ENCODE measurements around the gene SIRPA. TPM values are rescaled to one million over a fixed set of nuclear protein-coding genes. Genes with fewer than 3 reads are reported as not detected.

The SIRPA gene
- total RNA-seq, 1 experiment from 2014 or later = 6.0 TPM

- H3K18ac ChIP-seq (ENCODE audit: insufficient read length, low read depth, low read length) = no peak overlapping the region
- H2BK15ac ChIP-seq (ENCODE audit: low read depth, low read length) = no peak overlapping the region
- H2AK5ac ChIP-seq (ENCODE audit: insufficient read length, low read length) = no peak overlapping the region
- no peak overlapping the region for H3K4ac ChIP-seq (ENCODE audit: low read depth, low read length)
- no CpG with 5 or more reads among the region's 28 CpGs for WGBS (ENCODE audit: extremely low coverage, insufficient read length, low lambda C conversion rate)
- H3K27ac ChIP-seq (ENCODE audit: insufficient read length, low read depth, low read length) = no peak overlapping the region
- H3K14ac ChIP-seq (ENCODE audit: insufficient read depth, low read length) = no peak overlapping the region
- no peak overlapping the region for H2BK5ac ChIP-seq (ENCODE audit: insufficient read length, low read length)
- no peaks in the 10 kb centered on the region for H4K20me1 ChIP-seq (ENCODE audit: control insufficient read depth, insufficient read depth, insufficient read length)
- H3K79me2 ChIP-seq (ENCODE audit: insufficient read depth, low read length) = no peaks in the 10 kb centered on the region
- H3T11ph ChIP-seq (ENCODE audit: low read length) = no peak overlapping the region
- H3K23ac ChIP-seq (ENCODE audit: insufficient read length, low read depth, low read length) = no peak overlapping the region
- peaks cover 5% of the 10 kb centered on the region; the same call in 1 of the 2 replicates for H3K4me1 ChIP-seq (ENCODE audit: insufficient read depth, low read length)
- no peak overlapping the region for H2BK12ac ChIP-seq (ENCODE audit: insufficient read length, low read depth, low read length)
- H2AFZ ChIP-seq (ENCODE audit: low read length) = peak overlapping the region; percentile 0
- no peak overlapping the region for H4K5ac ChIP-seq (ENCODE audit: insufficient read length, low read depth, low read length)
- Mint-ChIP-seq H3K27me3 (ENCODE audit: low read depth) (peaks cover 30% of the 10 kb centered on the region), H3K27ac (no peak overlapping the region), H3K4me1 (peaks cover 55 to 56% of the 10 kb centered on the region in 2 experiments), H3K36me3 (ENCODE audit: insufficient read depth in 1 of 3, low read depth in 3 of 3) (no peaks in the 10 kb centered on the region; a peak in 1 of 7 replicates), H3K9me3 (no peaks in the 10 kb centered on the region; a peak in 1 of 5 replicates), H3K4me3 (peak overlapping the region; percentile 34 to 64; a peak in 4 of 5 replicates)
- no peak overlapping the region for H3K9ac ChIP-seq (ENCODE audit: extremely low read depth, insufficient read length, low read length)
- H2BK20ac ChIP-seq (ENCODE audit: low read depth, low read length, poor library complexity, severe bottlenecking) = no peak overlapping the region
- H2BK120ac ChIP-seq (ENCODE audit: low read depth, low read length, poor library complexity, severe bottlenecking) = no peak overlapping the region
- no peaks in the 10 kb centered on the region for H3K79me1 ChIP-seq (ENCODE audit: insufficient read depth, low read depth, low read length, poor library complexity, severe bottlenecking)
- no peak overlapping the region for H4K91ac ChIP-seq (ENCODE audit: insufficient read length, low read depth, low read length)
- peak; percentile 87 for DNase-seq
- H3K56ac ChIP-seq (ENCODE audit: insufficient read length, low read depth, low read length) = no peak overlapping the region
- H3K23me2 ChIP-seq (ENCODE audit: insufficient read length, low read depth, low read length, poor library complexity, severe bottlenecking) = peaks cover 3% of the 10 kb centered on the region
- TF ChIP-seq, protein P1, sequence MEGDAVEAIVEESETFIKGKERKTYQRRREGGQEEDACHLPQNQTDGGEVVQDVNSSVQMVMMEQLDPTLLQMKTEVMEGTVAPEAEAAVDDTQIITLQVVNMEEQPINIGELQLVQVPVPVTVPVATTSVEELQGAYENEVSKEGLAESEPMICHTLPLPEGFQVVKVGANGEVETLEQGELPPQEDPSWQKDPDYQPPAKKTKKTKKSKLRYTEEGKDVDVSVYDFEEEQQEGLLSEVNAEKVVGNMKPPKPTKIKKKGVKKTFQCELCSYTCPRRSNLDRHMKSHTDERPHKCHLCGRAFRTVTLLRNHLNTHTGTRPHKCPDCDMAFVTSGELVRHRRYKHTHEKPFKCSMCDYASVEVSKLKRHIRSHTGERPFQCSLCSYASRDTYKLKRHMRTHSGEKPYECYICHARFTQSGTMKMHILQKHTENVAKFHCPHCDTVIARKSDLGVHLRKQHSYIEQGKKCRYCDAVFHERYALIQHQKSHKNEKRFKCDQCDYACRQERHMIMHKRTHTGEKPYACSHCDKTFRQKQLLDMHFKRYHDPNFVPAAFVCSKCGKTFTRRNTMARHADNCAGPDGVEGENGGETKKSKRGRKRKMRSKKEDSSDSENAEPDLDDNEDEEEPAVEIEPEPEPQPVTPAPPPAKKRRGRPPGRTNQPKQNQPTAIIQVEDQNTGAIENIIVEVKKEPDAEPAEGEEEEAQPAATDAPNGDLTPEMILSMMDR (conservative IDR thresholded peaks at IDR 0.05) = peak; percentile 96
- no peaks in the 10 kb centered on the region for H3K9me3 ChIP-seq (ENCODE audit: control insufficient read depth, low read depth, low read length)
- H3K4me2 ChIP-seq (ENCODE audit: insufficient read depth, insufficient read length, low read length) = peak overlapping the region; percentile 43
- H3K27me3 ChIP-seq (ENCODE audit: insufficient read depth, low read length) = no peaks in the 10 kb centered on the region
- H4K8ac ChIP-seq (replicated peaks; ENCODE audit: insufficient read length, low read depth, low read length) = no peak overlapping the region
Measured at GRCh38 chr20:1965520-1966351, 70.5 kb downstream of the SIRPA start.

Measured in H9 (cell line).